Left ventricle myocardium inferior (tissue), 1 donor: Measurements from ENCODE around the gene PKD1. TPM values are rescaled to one million over a fixed set of nuclear protein-coding genes. Genes with fewer than 3 reads are reported as not detected.

Source experiments
- DNase-seq: peaks from one replicate; pipeline ENCODE4 v3.0.0-alpha.2; 2020
- H3K27ac ChIP-seq: fragments of 200-600 bp; replicated peaks from 2 replicates; pipeline ENCODE4 v1.8.0; 2021
- H3K27me3 ChIP-seq: fragments of 200-600 bp; 2 replicates; pipeline ENCODE4 v1.8.0; 2021; ENCODE audit warnings: low read depth
- H3K36me3 ChIP-seq: fragments of 200-600 bp; 2 replicates; pipeline ENCODE4 v1.8.0; 2021
- H3K4me1 ChIP-seq: fragments of 200-600 bp; 2 replicates; pipeline ENCODE4 v1.8.0; 2021
- H3K4me3 ChIP-seq: fragments of 200-600 bp; 2 replicates; pipeline ENCODE4 v1.8.0; 2021; ENCODE audit warnings: mild to moderate bottlenecking, moderate library complexity
- H3K9me3 ChIP-seq: fragments of 200-600 bp; replicated peaks from 2 replicates; pipeline ENCODE4 v1.8.0; 2021
- CTCF ChIP-seq: fragments of 200-600 bp; IDR thresholded peaks from 2 replicates; pipeline ENCODE4 v1.8.0; 2021; ENCODE audit warnings: antibody characterized with exemption, mild to moderate bottlenecking, borderline replicate concordance
- intact Hi-C: fragments of 100-400 bp; cut with micrococcal nuclease; formaldehyde crosslinking; loops from one replicate; pipeline ENCODE4 v1.11.0; 2022
- total RNA-seq: library from RNA; stranded (reverse); fragmentation: NEBNext Ultra II Directional; extraction: Animal tissue kit (Norgen Biotek cat#: 25700); gene quantifications from one replicate; pipeline ENCODE4 v1.2.1, GENCODE V29; 2021
- donor health status: DM: no; HTN: yes; CAD: no; lungs with severe emphysema.

Gene PKD1
- total RNA-seq, 1 donor from 2014 or later: 83.9 TPM

GRCh38 chr16:2177561-2177960 is 41.9 kb upstream of the PKD1 start:
- Histone ChIP-seq H3K4me1 (no peaks in the 10 kb centered on the region), H3K9me3 (no peaks in the 10 kb centered on the region), H3K36me3 (peaks cover 52% of the 10 kb centered on the region), H3K27ac (no peak overlapping the region), H3K4me3 (no peak overlapping the region), H3K27me3 (peaks cover 7% of the 10 kb centered on the region)
- no peak for TF ChIP-seq CTCF
- no peak for DNase-seq
- intact Hi-C loops: no loop called here

GRCh38 chr16:2177101-2177500 is 41.4 kb upstream of the PKD1 start:
- Histone ChIP-seq H3K4me1 (no peaks in the 10 kb centered on the region), H3K36me3 (peaks cover 54% of the 10 kb centered on the region)
- no peak for TF ChIP-seq CTCF

GRCh38 chr16:2176047-2176446 is 40.3 kb upstream of the PKD1 start:
- intact Hi-C loops: no loop called here
- H3K36me3 ChIP-seq: peaks cover 65% of the 10 kb centered on the region
- no peaks in the 10 kb centered on the region for H3K9me3 ChIP-seq
- no peak for DNase-seq
- H3K4me3 ChIP-seq: no peak overlapping the region
- H3K4me1 ChIP-seq: no peaks in the 10 kb centered on the region
- H3K27me3 ChIP-seq: peaks cover 7% of the 10 kb centered on the region
- no peak overlapping the region for H3K27ac ChIP-seq
- no peak for TF ChIP-seq CTCF

More at GRCh38 chr16:2177101-2177500, 41.4 kb upstream of the PKD1 start:
- no peaks in the 10 kb centered on the region for H3K9me3 ChIP-seq
- no peak for DNase-seq
- no peak overlapping the region for H3K4me3 ChIP-seq
- H3K27me3 ChIP-seq: peaks cover 7% of the 10 kb centered on the region
- intact Hi-C loops: no loop called here
- no peak overlapping the region for H3K27ac ChIP-seq

- no peak for TF ChIP-seq CTCF
- no peaks in the 10 kb centered on the region for H3K4me1 ChIP-seq
- peaks cover 69% of the 10 kb centered on the region for H3K36me3 ChIP-seq
- intact Hi-C loops: no loop called here
- H3K27ac ChIP-seq: no peak overlapping the region
- H3K4me3 ChIP-seq: no peak overlapping the region
- peaks cover 7% of the 10 kb centered on the region for H3K27me3 ChIP-seq
- no peaks in the 10 kb centered on the region for H3K9me3 ChIP-seq
- DNase-seq: no peak
These were observed 39.8 kb upstream of the PKD1 start for GRCh38 chr16:2175454-2175853.

- Histone ChIP-seq H3K27me3 (peaks cover 7% of the 10 kb centered on the region), H3K4me3 (no peak overlapping the region), H3K4me1 (no peaks in the 10 kb centered on the region), H3K36me3 (peaks cover 69% of the 10 kb centered on the region), H3K27ac (no peak overlapping the region), H3K9me3 (no peaks in the 10 kb centered on the region)
- DNase-seq: no peak
- TF ChIP-seq CTCF: no peak
- intact Hi-C loops: no loop called here
These were observed 38.9 kb upstream of the PKD1 start for GRCh38 chr16:2174396-2175131.
